Thyroid gland (tissue), 4 donors: ENCODE results near the gene DEFB119. TPM values are rescaled to one million over a fixed set of nuclear protein-coding genes. Genes with fewer than 3 reads are reported as not detected.
"Not testable (repeated sequence)": the region's sequence is repeated elsewhere in the genome, so short reads cannot be mapped to it uniquely, and the experiment has no call there.

Experiments used
- DNase-seq, 2 donors: peaks; one replicate each; pipeline ENCODE4 v3.0.0-alpha.2; 2019
- H3K27ac ChIP-seq, 3 donors: fragments of 200-600 bp; sonication (generic); 1 replicate in 2 of 3; 2 replicates in 1 of 3; pipeline ENCODE4 v1.5.1; 2016 to 2019; ENCODE audit warnings: mild to moderate bottlenecking in 1 of 3, moderate library complexity in 1 of 3
- H3K27me3 ChIP-seq: fragments of 200-600 bp; sonication (generic); one replicate; pipeline ENCODE4 v1.5.1; 2019
- H3K36me3 ChIP-seq, 2 donors: fragments of 200-600 bp; sonication (generic); one replicate each; pipeline ENCODE4 v1.5.1; 2016 to 2019
- H3K4me1 ChIP-seq, 2 donors: fragments of 200-600 bp; sonication (generic); one replicate each; pipeline ENCODE4 v1.5.1; 2017 to 2019
- H3K4me3 ChIP-seq, 3 donors: fragments of 200-600 bp; sonication (generic); replicated peaks in 1 of 3; 1 replicate in 2 of 3; 2 replicates in 1 of 3; pipeline ENCODE4 v1.5.1; 2016; ENCODE audit warnings: mild to moderate bottlenecking in 1 of 3
- H3K9me3 ChIP-seq: fragments of 200-600 bp; sonication (generic); one replicate; pipeline ENCODE4 v1.5.1; 2017
- POLR2A ChIP-seq, 2 donors: fragments of 450-650 bp; IDR thresholded peaks; one replicate each; pipeline ENCODE4 v1.6.1; 2017; ENCODE audit warnings: antibody characterized with exemption in 2 of 2, mild to moderate bottlenecking in 2 of 2, moderate library complexity in 1 of 2
- WGBS, 2 donors: methylation state at CpG; one replicate each; pipeline ENCODE4 v1.1.5; 2017; 5-methylcytosine and 5-hydroxymethylcytosine counted together
- intact Hi-C: fragments of 100-400 bp; cut with DNase I; formaldehyde crosslinking; loops from one replicate; pipeline ENCODE4 v1.15.1; 2023
- total RNA-seq, 4 donors: library from RNA; depleted of rRNA; stranded (reverse); fragments of >200 nt; gene quantifications; one replicate each; pipeline ENCODE4 v1.2.3, GENCODE V29; 2016
- TF ChIP-seq, protein P1 (sequence below), 6 experiments: fragments of 200-600 bp in 3 of 6; fragments of 450-650 bp in 3 of 6; sonication (generic) in 3 of 6; IDR thresholded peaks; one replicate each; pipeline ENCODE4 v1.5.1; 2016 to 2019; ENCODE audit warnings: antibody characterized with exemption in 6 of 6, mild to moderate bottlenecking in 2 of 6, inconsistent platforms in 1 of 6, moderate library complexity in 1 of 6

Gene DEFB119, protein sequence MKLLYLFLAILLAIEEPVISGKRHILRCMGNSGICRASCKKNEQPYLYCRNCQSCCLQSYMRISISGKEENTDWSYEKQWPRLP
- 1 to 10 TPM in 2 of 4 donors, not detected in 2; 2.0 to 3.1 TPM for total RNA-seq

DNA sequence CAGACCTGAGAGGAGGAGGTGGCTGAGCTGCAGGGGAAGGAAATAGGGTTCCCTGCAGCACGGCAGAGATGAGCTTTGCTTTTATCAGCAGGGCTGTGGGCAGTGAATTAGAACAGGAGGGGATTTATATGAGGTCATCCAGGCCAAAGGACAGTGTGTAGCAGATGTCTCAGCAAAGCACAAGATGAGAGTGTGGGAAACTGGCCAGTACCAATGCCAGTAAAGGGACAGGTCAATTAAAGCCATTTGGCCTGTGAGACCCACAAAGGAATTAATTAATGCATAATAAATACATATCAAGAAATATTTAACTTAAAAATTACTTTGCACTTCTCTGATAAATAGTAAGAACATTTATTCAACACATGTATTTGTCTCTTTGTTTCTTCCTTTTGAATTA is at the start of gene DEFB119:
Gene DEFB119, minus strand, starts transcription at position 101 of the 400 bp plus-strand sequence. CDS start 107 bp downstream, outside the sequence.
- Histone ChIP-seq H3K9me3 (no peaks in the 10 kb centered on the region), H3K27ac (no peak within 1 kb of the TSS), H3K4me3 (no peak within 1 kb of the TSS), H3K27me3 (no peaks in the 10 kb centered on the region), H3K4me1 (no peaks in the 10 kb centered on the region), H3K36me3 (no peaks in the 10 kb centered on the region)
- no peak for DNase-seq
- intact Hi-C loops = no loop called here
- TF ChIP-seq, protein P1, sequence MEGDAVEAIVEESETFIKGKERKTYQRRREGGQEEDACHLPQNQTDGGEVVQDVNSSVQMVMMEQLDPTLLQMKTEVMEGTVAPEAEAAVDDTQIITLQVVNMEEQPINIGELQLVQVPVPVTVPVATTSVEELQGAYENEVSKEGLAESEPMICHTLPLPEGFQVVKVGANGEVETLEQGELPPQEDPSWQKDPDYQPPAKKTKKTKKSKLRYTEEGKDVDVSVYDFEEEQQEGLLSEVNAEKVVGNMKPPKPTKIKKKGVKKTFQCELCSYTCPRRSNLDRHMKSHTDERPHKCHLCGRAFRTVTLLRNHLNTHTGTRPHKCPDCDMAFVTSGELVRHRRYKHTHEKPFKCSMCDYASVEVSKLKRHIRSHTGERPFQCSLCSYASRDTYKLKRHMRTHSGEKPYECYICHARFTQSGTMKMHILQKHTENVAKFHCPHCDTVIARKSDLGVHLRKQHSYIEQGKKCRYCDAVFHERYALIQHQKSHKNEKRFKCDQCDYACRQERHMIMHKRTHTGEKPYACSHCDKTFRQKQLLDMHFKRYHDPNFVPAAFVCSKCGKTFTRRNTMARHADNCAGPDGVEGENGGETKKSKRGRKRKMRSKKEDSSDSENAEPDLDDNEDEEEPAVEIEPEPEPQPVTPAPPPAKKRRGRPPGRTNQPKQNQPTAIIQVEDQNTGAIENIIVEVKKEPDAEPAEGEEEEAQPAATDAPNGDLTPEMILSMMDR (IDR thresholded peaks at IDR 0.05) = no peak
- no peak for TF ChIP-seq POLR2A (IDR thresholded peaks at IDR 0.05)
- WGBS, 2 donors = 45 to 57% methylated on average over 1 of the region's 1 CpG

DNA sequence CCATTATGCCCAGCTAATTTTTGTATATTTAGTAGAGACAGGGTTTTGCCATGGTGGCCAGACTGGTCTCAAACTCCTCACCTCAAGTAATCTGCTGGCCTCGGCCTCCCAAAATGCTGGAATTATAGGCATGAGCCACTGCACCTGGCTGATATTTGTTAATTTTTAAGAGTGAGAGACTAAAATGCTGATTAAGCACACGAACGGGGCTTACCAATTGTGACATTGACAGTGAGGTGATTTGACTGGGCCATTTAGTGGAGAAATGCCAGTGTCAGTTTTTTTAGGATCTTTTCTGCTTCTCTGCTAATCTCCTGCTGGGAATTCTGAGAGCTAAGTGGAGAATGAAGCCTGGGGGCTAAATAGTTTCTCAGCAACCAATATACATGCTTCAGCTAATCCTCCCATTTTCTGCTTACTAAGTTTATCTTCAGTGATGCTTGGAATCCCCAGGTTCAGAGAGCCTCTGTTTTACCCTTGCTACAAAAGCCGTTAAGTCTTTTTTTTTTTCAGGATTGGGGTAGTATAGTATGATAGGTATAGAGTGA is 40.3 kb upstream of the DEFB119 start:
- no peaks in the 10 kb centered on the region for H3K4me1 ChIP-seq
- H3K27me3 ChIP-seq = no peaks in the 10 kb centered on the region
- intact Hi-C loops = no loop called here
- no peaks in the 10 kb centered on the region for H3K36me3 ChIP-seq
- no peak overlapping the region for H3K4me3 ChIP-seq
- no peak overlapping the region for H3K27ac ChIP-seq
- no peak for TF ChIP-seq POLR2A (IDR thresholded peaks at IDR 0.05)
- TF ChIP-seq, protein P1 (IDR thresholded peaks at IDR 0.05) = no peak
- no peak for DNase-seq
- H3K9me3 ChIP-seq = no peaks in the 10 kb centered on the region
- WGBS, 2 donors = 56 to 71% methylated on average over 4 of the region's 4 CpGs

DNA sequence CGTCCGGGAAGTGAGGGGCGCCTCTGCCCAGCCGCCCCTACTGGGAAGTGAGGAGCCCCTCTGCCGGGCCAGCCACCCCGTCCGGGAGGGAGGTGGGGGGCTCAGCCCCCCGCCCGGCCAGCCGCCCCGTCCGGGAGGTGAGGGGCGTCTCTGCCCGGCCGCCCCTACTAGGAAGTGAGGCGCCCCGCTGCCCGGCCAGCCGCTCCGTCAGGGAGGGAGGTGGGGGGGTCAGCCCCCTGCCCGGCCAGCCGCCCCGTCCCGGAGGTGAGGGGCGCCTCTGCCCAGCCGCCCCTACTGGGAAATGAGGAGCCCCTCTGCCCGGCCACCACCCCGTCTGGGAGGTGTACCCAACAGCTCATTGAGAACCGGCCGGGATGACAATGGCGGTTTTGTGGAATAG is 37.2 kb upstream of the DEFB119 start:
- H3K9me3 ChIP-seq, H3K27me3 ChIP-seq, H3K27ac ChIP-seq, H3K4me3 ChIP-seq, H3K4me1 ChIP-seq, H3K36me3 ChIP-seq, intact Hi-C loops, DNase-seq: not testable (repeated sequence)
- 96 to 98% methylated on average over 10 to 17 of the region's 31 CpGs for WGBS, 2 donors

DNA sequence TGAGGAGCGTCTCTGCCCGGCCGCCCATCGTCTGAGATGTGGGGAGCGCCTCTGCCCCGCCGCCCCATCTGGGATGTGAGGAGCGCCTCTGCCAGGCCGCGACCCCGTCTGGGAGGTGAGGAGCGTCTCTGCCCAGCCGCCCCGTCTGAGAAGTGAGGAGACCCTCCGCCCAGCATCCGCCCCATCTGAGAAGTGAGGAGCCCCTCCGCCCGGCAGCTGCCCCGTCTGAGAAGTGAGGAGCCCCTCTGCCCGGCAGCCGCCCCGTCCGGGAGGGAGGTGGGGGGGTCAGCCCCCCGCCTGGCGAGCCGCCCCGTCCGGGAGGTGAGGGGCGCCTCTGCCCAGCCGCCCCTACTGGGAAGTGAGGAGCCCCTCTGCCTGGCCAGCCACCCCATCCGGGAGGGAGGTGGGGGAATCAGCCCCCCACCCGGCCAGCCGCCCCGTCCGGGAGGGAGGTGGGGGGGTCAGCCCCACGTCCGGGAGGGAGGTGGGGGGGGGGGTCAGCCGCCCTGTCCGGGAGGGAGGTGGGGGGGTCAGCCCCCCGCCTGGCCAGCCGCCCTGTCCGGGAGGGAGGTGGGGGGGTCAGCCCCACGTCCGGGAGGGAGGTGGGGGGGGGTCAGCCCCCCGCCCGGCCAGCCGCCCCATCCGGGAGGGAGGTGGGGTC is 36.6 kb upstream of the DEFB119 start:
- H3K4me3 ChIP-seq, H3K27me3 ChIP-seq, intact Hi-C loops, DNase-seq, H3K4me1 ChIP-seq, H3K27ac ChIP-seq, H3K36me3 ChIP-seq, H3K9me3 ChIP-seq: not testable (repeated sequence)
- no CpG with 5 or more reads among the region's 48 CpGs for WGBS, 2 donors

DNA sequence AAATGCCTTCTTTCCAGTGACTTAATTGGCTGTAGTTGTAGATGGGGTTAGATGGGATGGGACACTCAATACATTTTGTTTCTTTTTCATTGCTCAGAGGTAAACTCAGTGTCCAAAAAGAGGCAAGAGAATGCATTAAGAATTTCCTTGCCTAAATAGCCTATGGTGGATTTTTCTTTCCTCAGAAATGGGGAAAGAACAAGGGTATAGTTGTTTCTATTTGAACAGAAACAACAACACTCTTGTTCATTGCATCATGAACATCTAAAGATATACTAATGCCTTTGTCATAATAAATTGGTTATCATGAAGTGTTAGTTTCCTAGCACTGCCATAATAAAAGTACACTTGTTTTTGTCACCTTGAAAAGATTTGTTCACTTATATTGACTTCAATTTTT is 35.4 kb upstream of the DEFB119 start:
- H3K27me3 ChIP-seq = no peaks in the 10 kb centered on the region
- no peak overlapping the region for H3K4me3 ChIP-seq
- TF ChIP-seq, protein P1 (IDR thresholded peaks at IDR 0.05) = no peak
- no peak for TF ChIP-seq POLR2A (IDR thresholded peaks at IDR 0.05)
- H3K27ac ChIP-seq = no peak overlapping the region
- no peaks in the 10 kb centered on the region for H3K9me3 ChIP-seq
- no peaks in the 10 kb centered on the region for H3K4me1 ChIP-seq
- DNase-seq = no peak
- no peaks in the 10 kb centered on the region for H3K36me3 ChIP-seq
- intact Hi-C loops = no loop called here

DNA sequence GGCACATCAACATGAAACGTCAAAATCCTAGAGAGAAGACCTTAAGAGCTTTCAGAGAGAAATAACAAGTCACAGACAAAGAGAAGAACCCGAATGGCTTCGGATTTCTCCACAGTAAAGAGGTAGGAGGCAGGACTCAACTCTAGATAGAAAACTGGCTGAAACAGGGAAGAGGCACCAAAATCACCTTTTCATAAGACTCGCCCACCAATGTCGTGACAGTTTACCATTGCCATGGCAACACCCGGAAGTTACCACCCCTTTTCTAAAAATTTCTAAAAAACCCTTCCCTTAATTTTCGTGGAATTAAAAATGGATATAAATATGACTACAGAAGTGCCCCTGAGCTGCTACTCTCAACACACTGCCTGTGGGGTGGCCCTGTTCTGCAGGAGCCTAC is 27.9 kb upstream of the DEFB119 start:
- no peaks in the 10 kb centered on the region for H3K4me1 ChIP-seq
- WGBS, 2 donors = 81 to 89% methylated on average over 7 of the region's 7 CpGs
- DNase-seq = no peak
- H3K27ac ChIP-seq = no peak overlapping the region
- H3K27me3 ChIP-seq = no peaks in the 10 kb centered on the region
- no peak for TF ChIP-seq POLR2A (IDR thresholded peaks at IDR 0.05)
- TF ChIP-seq, protein P1 (IDR thresholded peaks at IDR 0.05) = no peak
- no peak overlapping the region for H3K4me3 ChIP-seq
- H3K9me3 ChIP-seq = no peaks in the 10 kb centered on the region
- no peaks in the 10 kb centered on the region for H3K36me3 ChIP-seq
- intact Hi-C loops = no loop called here
